Fibroblast of mammary gland (primary cell): ENCODE results near the gene MYOG.

Experiments used
- DNase-seq: peaks from one replicate; pipeline ENCODE4 v3.0.0-alpha.2; 2010; ENCODE audit warnings: low read depth
- H3K4me3 ChIP-seq: 2 replicates; pipeline ENCODE4 v1.5.1; 2011; ENCODE audit warnings: low read depth, mild to moderate bottlenecking, low read length, moderate library complexity; ENCODE audit not compliant: control insufficient read depth
- CTCF ChIP-seq: conservative IDR thresholded peaks from 2 replicates; pipeline ENCODE4 v1.5.1; 2011; ENCODE audit warnings: low read depth, low read length, inconsistent platforms; ENCODE audit not compliant: control insufficient read depth, insufficient read depth

Gene MYOG

GRCh38 chr1:203085528-203086406, at the start of gene MYOG:
TSS of gene MYOG (minus strand) at chr1:203086012. CDS start at chr1:203085961, 51 bp downstream.
- H3K4me3 ChIP-seq, result no peak within 1 kb of the TSS
- TF ChIP-seq CTCF, result no peak
- DNase-seq, result no peak

GRCh38 chr1:203133970-203134725, 48.3 kb upstream of the MYOG start:
- no peak overlapping the region for H3K4me3 ChIP-seq
- no peak for TF ChIP-seq CTCF
- DNase-seq, result peak; percentile 72

GRCh38 chr1:203131548-203132200, 45.9 kb upstream of the MYOG start:
- no peak overlapping the region for H3K4me3 ChIP-seq
- no peak for TF ChIP-seq CTCF
- no peak for DNase-seq

- no peak overlapping the region for H3K4me3 ChIP-seq
- no peak for DNase-seq
- no peak for TF ChIP-seq CTCF
Measured at GRCh38 chr1:203130358-203130985, 44.7 kb upstream of the MYOG start.

GRCh38 chr1:203129501-203130231, 43.9 kb upstream of the MYOG start:
- no peak for TF ChIP-seq CTCF
- no peak overlapping the region for H3K4me3 ChIP-seq
- DNase-seq, result no peak
